ENCODE measurements around the gene SLAIN1. TPM values are rescaled to one million over a fixed set of nuclear protein-coding genes. Genes with fewer than 3 reads are reported as not detected.

The SLAIN1 gene
- polyA plus RNA-seq, 3 donors, result 17.7 to 20.3 (median 19.5) TPM

Other genes with a start within 250 kb of the SLAIN1 start
- under 1 TPM in 1 of 3 donors, not detected in 2; 0.04 TPM for gene SCEL, start 162.0 kb upstream of the SLAIN1 start, polyA plus RNA-seq (ENCODE audit: insufficient read length in 3 of 3)
- gene EDNRB, start 221.1 kb downstream of the SLAIN1 start, polyA plus RNA-seq (ENCODE audit: insufficient read length in 3 of 3), result 10 to 100 TPM; 65.6 to 79.0 (median 69.9) TPM

All from renal pelvis (tissue), 3 donors.